ENCODE data around the gene LOC101059915.

DNA sequence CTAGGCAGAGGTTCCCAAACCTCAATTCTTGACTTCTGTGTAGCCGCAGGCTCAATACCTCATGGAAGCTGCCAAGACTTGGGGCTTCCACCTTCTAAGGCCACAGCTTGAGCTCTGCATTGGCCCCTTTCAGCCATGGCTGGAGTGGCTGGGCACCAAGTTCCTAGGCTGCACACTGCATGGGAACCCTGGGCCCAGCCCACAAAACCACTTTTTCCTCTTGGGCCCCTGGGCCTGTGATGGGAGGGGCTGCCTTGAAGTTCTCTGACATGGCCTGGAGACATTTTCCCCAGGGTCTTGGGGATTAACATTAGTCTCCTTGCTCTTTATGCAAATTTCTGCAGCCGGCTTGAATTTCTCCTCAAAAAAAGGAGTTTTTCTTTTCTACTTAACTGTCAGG lies 14.0 kb upstream of the LOC101059915 start:
- no peak for TF ChIP-seq EZH2 (IDR thresholded peaks at IDR 0.05; ENCODE audit: low read length)
- TF ChIP-seq, protein P1, sequence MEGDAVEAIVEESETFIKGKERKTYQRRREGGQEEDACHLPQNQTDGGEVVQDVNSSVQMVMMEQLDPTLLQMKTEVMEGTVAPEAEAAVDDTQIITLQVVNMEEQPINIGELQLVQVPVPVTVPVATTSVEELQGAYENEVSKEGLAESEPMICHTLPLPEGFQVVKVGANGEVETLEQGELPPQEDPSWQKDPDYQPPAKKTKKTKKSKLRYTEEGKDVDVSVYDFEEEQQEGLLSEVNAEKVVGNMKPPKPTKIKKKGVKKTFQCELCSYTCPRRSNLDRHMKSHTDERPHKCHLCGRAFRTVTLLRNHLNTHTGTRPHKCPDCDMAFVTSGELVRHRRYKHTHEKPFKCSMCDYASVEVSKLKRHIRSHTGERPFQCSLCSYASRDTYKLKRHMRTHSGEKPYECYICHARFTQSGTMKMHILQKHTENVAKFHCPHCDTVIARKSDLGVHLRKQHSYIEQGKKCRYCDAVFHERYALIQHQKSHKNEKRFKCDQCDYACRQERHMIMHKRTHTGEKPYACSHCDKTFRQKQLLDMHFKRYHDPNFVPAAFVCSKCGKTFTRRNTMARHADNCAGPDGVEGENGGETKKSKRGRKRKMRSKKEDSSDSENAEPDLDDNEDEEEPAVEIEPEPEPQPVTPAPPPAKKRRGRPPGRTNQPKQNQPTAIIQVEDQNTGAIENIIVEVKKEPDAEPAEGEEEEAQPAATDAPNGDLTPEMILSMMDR (optimal IDR thresholded peaks at IDR 0.05 in 1 of 3, IDR thresholded peaks at IDR 0.05 in 1 of 3, conservative IDR thresholded peaks at IDR 0.05 in 1 of 3; ENCODE audit: extremely low read depth in 1 of 3, insufficient read depth in 2 of 3, low read length in 3 of 3) = no peak
